PC-3 (cell line): ENCODE results near the gene KRTAP20-2.

ENCODE experiments used
- EZH2 ChIP-seq: fragments of 300-600 bp; sonication (generic); IDR thresholded peaks from one replicate; pipeline ENCODE4 v1.6.1; 2017; ENCODE audit warnings: antibody characterized with exemption, mild to moderate bottlenecking, low read length; ENCODE audit not compliant: unreplicated experiment
- TF ChIP-seq, protein P1 (sequence below): fragments of 300-600 bp; sonication (generic); conservative IDR thresholded peaks from 2 replicates; pipeline ENCODE4 v1.5.1; 2017; ENCODE audit warnings: antibody characterized with exemption, low read depth, mild to moderate bottlenecking, low read length

DNA sequence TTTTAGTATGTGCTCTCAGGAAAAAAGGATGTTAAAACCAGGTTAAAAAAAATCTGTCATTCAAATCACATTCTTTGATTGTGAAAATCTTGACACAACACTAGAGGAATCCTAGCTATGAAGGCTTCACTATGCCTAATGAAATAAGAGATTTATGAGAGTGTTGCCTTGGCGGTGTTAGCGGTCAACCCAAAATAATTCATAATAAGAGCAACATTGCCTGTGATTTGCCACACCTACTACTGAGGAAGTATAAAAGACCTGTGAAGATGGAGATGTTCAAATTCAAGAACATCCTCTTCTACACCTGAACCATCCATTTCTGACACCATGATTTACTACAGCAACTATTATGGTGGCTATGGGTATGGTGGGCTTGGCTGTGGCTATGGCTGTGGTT, 18.9 kb upstream of the KRTAP20-2 start, which contains the start of gene KRTAP20-1:
- TF ChIP-seq, protein P1, sequence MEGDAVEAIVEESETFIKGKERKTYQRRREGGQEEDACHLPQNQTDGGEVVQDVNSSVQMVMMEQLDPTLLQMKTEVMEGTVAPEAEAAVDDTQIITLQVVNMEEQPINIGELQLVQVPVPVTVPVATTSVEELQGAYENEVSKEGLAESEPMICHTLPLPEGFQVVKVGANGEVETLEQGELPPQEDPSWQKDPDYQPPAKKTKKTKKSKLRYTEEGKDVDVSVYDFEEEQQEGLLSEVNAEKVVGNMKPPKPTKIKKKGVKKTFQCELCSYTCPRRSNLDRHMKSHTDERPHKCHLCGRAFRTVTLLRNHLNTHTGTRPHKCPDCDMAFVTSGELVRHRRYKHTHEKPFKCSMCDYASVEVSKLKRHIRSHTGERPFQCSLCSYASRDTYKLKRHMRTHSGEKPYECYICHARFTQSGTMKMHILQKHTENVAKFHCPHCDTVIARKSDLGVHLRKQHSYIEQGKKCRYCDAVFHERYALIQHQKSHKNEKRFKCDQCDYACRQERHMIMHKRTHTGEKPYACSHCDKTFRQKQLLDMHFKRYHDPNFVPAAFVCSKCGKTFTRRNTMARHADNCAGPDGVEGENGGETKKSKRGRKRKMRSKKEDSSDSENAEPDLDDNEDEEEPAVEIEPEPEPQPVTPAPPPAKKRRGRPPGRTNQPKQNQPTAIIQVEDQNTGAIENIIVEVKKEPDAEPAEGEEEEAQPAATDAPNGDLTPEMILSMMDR = no peak
- TF ChIP-seq EZH2 = no peak
